NCI-H345 treated with DMSO at 0.1 percent for 48 hours (cell line): ENCODE data around the gene GTF2I.
"Not testable (repeated sequence)": the region's sequence is repeated elsewhere in the genome, so short reads cannot be mapped to it uniquely, and the experiment has no call there.

Source experiments
- DNase-seq: peaks from one replicate; lab custom pipeline; 2025; ENCODE audit not compliant: unreplicated experiment; lab: John Stamatoyannopoulos, UW

The GTF2I gene

GRCh38 chr7:74656441-74656836, 1.1 kb upstream of the GTF2I start:
- DNase-seq = peak; percentile 55

GRCh38 chr7:74656837-74657691, 454 bp upstream of the GTF2I start:
- DNase-seq = peak; percentile 92

- peak; percentile 91 for DNase-seq
These were observed 873 bp downstream of the GTF2I start for GRCh38 chr7:74658178-74659004.

- DNase-seq = not testable (repeated sequence)
These were observed 2.7 kb downstream of the GTF2I start for GRCh38 chr7:74660202-74660601.

GRCh38 chr7:74661836-74662794, 4.6 kb downstream of the GTF2I start:
- not testable (repeated sequence) for DNase-seq

GRCh38 chr7:74665296-74665938, 7.9 kb downstream of the GTF2I start:
- DNase-seq = no peak

GRCh38 chr7:74667013-74667412, 9.5 kb downstream of the GTF2I start:
- not testable (repeated sequence) for DNase-seq

GRCh38 chr7:74667520-74667919, 10.0 kb downstream of the GTF2I start:
- not testable (repeated sequence) for DNase-seq

- DNase-seq = no peak
These were observed 14.1 kb downstream of the GTF2I start for GRCh38 chr7:74671602-74672001.

GRCh38 chr7:74672343-74672915, 14.9 kb downstream of the GTF2I start:
- DNase-seq = no peak

GRCh38 chr7:74674166-74674565, 16.6 kb downstream of the GTF2I start:
- DNase-seq = no peak

- no peak for DNase-seq
These were observed 25.3 kb downstream of the GTF2I start for GRCh38 chr7:74682829-74683228.

- no peak for DNase-seq
These were observed 26.3 kb downstream of the GTF2I start for GRCh38 chr7:74683799-74684198.

- DNase-seq = no peak
These were observed 27.0 kb downstream of the GTF2I start for GRCh38 chr7:74684473-74684872.

- DNase-seq = no peak
These were observed 27.4 kb downstream of the GTF2I start for GRCh38 chr7:74684921-74685320.

- DNase-seq = no peak
These were observed 33.0 kb downstream of the GTF2I start for GRCh38 chr7:74690474-74690873.

- not testable (repeated sequence) for DNase-seq
These were observed 46.9 kb downstream of the GTF2I start for GRCh38 chr7:74704419-74704818.

- DNase-seq = no peak
These were observed 49.7 kb downstream of the GTF2I start for GRCh38 chr7:74707238-74707637.

- DNase-seq = no peak
These were observed 51.2 kb downstream of the GTF2I start for GRCh38 chr7:74708569-74709275.
